Fibroblast of lung (primary cell): ENCODE results near the gene CMIP.

ENCODE experiments used
- EZH2 ChIP-seq: IDR thresholded peaks from 2 replicates; pipeline ENCODE4 v1.5.1; 2012; ENCODE audit warnings: low read length, control low read depth, mild to moderate bottlenecking; ENCODE audit errors: missing control alignments
- TF ChIP-seq, protein P1 (sequence below), 2 donors: IDR thresholded peaks in 1 of 2; conservative IDR thresholded peaks in 1 of 2; 1 replicate in 1 of 2; 2 replicates in 1 of 2; pipeline ENCODE4 v1.5.1; 2011 to 2012; ENCODE audit warnings: low read length in 2 of 2, control low read depth in 1 of 2, inconsistent platforms in 1 of 2, low read depth in 1 of 2, mild to moderate bottlenecking in 1 of 2

DNA sequence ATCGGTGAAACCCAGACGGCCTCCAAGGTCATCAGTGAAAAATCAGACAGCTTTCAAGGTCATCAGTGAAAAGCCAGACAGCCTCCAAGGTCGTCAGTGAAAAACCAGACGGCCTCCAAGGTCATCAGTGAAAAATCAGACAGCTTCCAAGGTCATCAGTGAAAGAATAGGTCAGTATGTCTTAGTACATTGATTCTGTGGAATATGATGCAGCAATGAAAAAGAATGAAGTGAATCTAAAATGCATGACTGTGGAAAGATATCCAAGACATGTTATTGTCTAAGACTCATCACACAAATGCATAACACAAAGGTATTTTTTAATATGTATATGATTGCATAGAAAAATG, 72.5 kb downstream of the CMIP start:
- TF ChIP-seq, protein P1, sequence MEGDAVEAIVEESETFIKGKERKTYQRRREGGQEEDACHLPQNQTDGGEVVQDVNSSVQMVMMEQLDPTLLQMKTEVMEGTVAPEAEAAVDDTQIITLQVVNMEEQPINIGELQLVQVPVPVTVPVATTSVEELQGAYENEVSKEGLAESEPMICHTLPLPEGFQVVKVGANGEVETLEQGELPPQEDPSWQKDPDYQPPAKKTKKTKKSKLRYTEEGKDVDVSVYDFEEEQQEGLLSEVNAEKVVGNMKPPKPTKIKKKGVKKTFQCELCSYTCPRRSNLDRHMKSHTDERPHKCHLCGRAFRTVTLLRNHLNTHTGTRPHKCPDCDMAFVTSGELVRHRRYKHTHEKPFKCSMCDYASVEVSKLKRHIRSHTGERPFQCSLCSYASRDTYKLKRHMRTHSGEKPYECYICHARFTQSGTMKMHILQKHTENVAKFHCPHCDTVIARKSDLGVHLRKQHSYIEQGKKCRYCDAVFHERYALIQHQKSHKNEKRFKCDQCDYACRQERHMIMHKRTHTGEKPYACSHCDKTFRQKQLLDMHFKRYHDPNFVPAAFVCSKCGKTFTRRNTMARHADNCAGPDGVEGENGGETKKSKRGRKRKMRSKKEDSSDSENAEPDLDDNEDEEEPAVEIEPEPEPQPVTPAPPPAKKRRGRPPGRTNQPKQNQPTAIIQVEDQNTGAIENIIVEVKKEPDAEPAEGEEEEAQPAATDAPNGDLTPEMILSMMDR (conservative IDR thresholded peaks at IDR 0.05 in 1 of 2, IDR thresholded peaks at IDR 0.05 in 1 of 2; ENCODE audit: low read depth in 1 of 2, low read length in 2 of 2), result no peak
- TF ChIP-seq EZH2, result no peak
